Progenitor cell of endocrine pancreas (in vitro differentiated cells): ENCODE data around the gene TIRAP. TPM values are rescaled to one million over a fixed set of nuclear protein-coding genes. Genes with fewer than 3 reads are reported as not detected.

Experiments used
- DNase-seq: peaks from one replicate; pipeline ENCODE4 v3.0.0; 2021; ENCODE audit warnings: low spot score; ENCODE audit not compliant: unreplicated experiment
- H3K27ac Mint-ChIP-seq: 2 replicates; pipeline ENCODE4 v1.8.0; 2021; ENCODE audit warnings: mild to moderate bottlenecking, moderate library complexity, mixed read lengths
- H3K27me3 Mint-ChIP-seq: 2 replicates; pipeline ENCODE4 v1.8.0; 2021; ENCODE audit warnings: mixed read lengths
- H3K36me3 Mint-ChIP-seq: 2 replicates; pipeline ENCODE4 v1.8.0; 2022; ENCODE audit warnings: mixed read lengths; ENCODE audit not compliant: insufficient read depth
- H3K4me1 Mint-ChIP-seq: 2 replicates; pipeline ENCODE4 v1.8.0; 2021; ENCODE audit warnings: low read depth, mixed read lengths
- H3K4me3 Mint-ChIP-seq: 2 replicates; pipeline ENCODE4 v1.8.0; 2021; ENCODE audit warnings: low read depth, mild to moderate bottlenecking, moderate library complexity, mixed read lengths
- H3K9me3 Mint-ChIP-seq: 2 replicates; pipeline ENCODE4 v1.8.0; 2021; ENCODE audit warnings: low read depth, mixed read lengths
- total RNA-seq: library from RNA; stranded (reverse); gene quantifications from 2 replicates; pipeline ENCODE4 v1.2.1, GENCODE V29; 2021
- TF ChIP-seq, protein P1 (sequence below): fragments of 200-600 bp; sonication (generic); IDR thresholded peaks from one replicate; pipeline ENCODE4 v1.5.0; 2021; ENCODE audit warnings: antibody characterized with exemption, mild to moderate bottlenecking; ENCODE audit not compliant: unreplicated experiment

The TIRAP gene
- total RNA-seq, 1 donor from 2014 or later: 12.8 TPM

DNA sequence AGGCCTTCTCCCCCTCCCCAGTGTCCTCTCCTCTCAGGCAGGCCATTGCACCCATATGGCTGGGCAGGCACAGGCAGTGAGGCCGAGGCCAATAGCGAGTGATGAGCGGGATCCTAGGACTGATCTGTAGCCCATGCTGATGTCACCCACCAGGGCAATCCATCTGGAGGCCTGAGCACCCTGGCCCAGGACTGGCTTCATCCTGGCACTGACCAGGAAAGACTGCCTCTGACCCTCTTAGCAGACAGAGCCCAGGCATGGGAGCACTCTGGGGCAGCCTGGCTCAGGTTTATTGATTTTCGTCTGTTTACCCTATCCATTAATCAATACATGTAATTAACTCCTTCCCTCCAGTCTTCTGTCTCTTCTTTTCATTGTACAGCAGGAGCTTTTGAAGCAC, 5.1 kb upstream of the TIRAP start:
- Mint-ChIP-seq H3K27ac (peak overlapping the region; percentile 62), H3K4me1 (peaks cover 29% of the 10 kb centered on the region), H3K36me3 (peaks cover 11% of the 10 kb centered on the region), H3K4me3 (peak overlapping the region; percentile 22), H3K27me3 (no peaks in the 10 kb centered on the region), H3K9me3 (no peaks in the 10 kb centered on the region)
- TF ChIP-seq, protein P1, sequence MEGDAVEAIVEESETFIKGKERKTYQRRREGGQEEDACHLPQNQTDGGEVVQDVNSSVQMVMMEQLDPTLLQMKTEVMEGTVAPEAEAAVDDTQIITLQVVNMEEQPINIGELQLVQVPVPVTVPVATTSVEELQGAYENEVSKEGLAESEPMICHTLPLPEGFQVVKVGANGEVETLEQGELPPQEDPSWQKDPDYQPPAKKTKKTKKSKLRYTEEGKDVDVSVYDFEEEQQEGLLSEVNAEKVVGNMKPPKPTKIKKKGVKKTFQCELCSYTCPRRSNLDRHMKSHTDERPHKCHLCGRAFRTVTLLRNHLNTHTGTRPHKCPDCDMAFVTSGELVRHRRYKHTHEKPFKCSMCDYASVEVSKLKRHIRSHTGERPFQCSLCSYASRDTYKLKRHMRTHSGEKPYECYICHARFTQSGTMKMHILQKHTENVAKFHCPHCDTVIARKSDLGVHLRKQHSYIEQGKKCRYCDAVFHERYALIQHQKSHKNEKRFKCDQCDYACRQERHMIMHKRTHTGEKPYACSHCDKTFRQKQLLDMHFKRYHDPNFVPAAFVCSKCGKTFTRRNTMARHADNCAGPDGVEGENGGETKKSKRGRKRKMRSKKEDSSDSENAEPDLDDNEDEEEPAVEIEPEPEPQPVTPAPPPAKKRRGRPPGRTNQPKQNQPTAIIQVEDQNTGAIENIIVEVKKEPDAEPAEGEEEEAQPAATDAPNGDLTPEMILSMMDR: no peak
- DNase-seq: peak; percentile 24

DNA sequence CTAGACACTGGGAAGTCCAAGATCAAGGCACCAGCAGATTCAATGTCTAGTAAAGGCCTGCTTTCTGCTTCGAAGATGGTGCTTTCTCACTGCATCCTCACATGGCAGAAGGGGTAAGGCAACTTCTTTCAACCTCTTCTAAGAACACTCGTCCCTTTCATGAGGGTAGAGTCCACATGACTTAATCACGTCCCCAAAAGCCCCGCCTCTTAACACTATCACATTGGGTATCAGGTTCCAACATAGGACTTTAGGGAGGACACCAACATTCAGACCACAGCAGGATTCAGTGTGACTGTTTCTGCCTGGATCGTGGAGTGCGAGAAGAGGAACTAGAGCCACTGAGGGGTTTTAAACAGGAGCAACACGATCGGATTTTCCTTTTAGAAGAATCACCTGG, 3.7 kb upstream of the TIRAP start:
- H3K4me3 Mint-ChIP-seq: no peak overlapping the region
- TF ChIP-seq, protein P1: no peak
- H3K27ac Mint-ChIP-seq: no peak overlapping the region

DNA sequence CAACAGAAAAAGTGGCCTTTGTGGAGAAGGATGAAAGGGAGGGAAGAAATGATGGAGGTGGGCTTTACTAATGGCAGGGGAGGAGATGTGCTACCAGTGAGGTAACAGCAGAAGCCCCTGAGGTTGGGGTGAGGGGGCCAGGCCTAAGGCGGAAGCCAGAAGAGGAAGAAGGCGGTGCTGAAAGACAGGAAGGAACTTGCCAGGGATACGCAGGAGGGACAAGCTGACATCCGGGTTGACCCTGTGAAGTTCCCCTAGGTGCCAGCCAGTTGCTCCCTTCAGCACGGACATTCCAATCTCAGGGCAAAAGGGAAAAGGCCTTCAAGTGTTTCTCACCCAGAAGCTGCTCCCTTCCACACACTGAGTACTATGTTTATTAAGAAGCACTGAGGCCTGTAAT, 2.3 kb upstream of the TIRAP start:
- TF ChIP-seq, protein P1: no peak
- Mint-ChIP-seq H3K9me3 (no peaks in the 10 kb centered on the region), H3K4me1 (peaks cover 36% of the 10 kb centered on the region), H3K27me3 (no peaks in the 10 kb centered on the region), H3K36me3 (peaks cover 9% of the 10 kb centered on the region), H3K4me3 (peak overlapping the region; percentile 40), H3K27ac (no peak overlapping the region)
- DNase-seq: no peak

More for the DNA sequence above, 3.7 kb upstream of the TIRAP start:
- peaks cover 34% of the 10 kb centered on the region for H3K4me1 Mint-ChIP-seq
- peaks cover 11% of the 10 kb centered on the region for H3K36me3 Mint-ChIP-seq
- DNase-seq: no peak
- no peaks in the 10 kb centered on the region for H3K27me3 Mint-ChIP-seq
- no peaks in the 10 kb centered on the region for H3K9me3 Mint-ChIP-seq

DNA sequence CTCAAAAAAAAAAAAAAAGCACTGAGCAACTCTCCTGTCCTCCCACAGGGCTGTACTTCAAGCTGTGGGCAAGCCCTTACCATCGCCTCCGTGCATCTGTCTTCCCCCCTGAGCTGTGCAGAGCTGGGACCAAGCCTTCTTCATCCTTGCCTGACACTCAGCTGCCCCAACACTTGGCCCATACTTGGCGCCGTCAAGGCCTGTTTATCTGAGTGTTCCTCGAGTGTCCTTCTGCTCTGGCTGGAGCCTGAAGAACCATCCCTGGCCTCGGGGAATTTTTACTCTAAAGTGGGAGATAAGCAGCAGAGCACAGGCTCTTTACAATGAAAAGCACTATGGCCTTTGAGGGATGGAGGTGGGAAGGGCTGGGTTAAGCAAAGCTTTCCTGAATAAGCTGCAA, 1.6 kb upstream of the TIRAP start:
- peak overlapping the region; percentile 87 for H3K4me3 Mint-ChIP-seq
- TF ChIP-seq, protein P1: no peak
- no peak overlapping the region for H3K27ac Mint-ChIP-seq
- H3K27me3 Mint-ChIP-seq: no peaks in the 10 kb centered on the region
- DNase-seq: no peak
- H3K9me3 Mint-ChIP-seq: no peaks in the 10 kb centered on the region
- peaks cover 36% of the 10 kb centered on the region for H3K4me1 Mint-ChIP-seq
- H3K36me3 Mint-ChIP-seq: peaks cover 8% of the 10 kb centered on the region

DNA sequence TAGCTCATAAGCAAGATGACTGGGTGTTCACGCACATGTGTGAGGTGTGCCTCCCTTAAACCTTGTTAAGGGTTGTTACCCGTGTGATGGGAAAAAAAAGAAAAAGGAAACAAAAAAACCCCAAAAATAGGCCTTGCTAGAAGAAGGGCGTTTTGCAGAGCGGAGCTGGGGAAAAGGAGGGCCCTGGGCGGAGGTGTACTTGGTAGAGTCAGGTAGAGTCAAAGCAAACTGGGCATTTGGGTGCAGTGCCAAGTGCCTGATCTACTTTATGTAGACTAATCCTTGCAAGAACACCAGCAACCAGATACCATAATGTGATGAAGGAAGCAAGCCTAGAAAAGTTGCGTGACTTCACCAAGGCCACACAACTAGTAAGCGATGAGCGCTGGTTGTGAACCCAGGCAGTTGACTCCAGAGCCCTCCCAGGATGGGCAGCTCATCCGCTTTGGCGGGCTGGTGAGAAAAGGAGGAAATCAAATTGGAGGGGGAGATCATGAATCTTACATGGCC, 1.2 kb upstream of the TIRAP start:
- DNase-seq: no peak
- H3K4me1 Mint-ChIP-seq: peaks cover 36% of the 10 kb centered on the region
- no peaks in the 10 kb centered on the region for H3K9me3 Mint-ChIP-seq
- no peaks in the 10 kb centered on the region for H3K27me3 Mint-ChIP-seq
- H3K27ac Mint-ChIP-seq: peak overlapping the region; percentile 96
- peak overlapping the region; percentile 87 for H3K4me3 Mint-ChIP-seq
- peaks cover 8% of the 10 kb centered on the region for H3K36me3 Mint-ChIP-seq
- TF ChIP-seq, protein P1: no peak
